Stimulated activated CD4-positive, alpha-beta T cell treated with anti-CD3 and anti-CD28 coated beads, Interleukin-15, amount 100 ng/mL, for 48 hours (primary cell): Measurements from ENCODE around the gene KCNJ9.
"Not testable (repeated sequence)": the region's sequence is repeated elsewhere in the genome, so short reads cannot be mapped to it uniquely, and the experiment has no call there.

Source experiments
- DNase-seq, 2 donors: peaks; one replicate each; pipeline ENCODE4 v3.0.0-alpha.2; 2020; ENCODE audit warnings: low read depth in 2 of 2

KCNJ9 gene

GRCh38 chr1:160125746-160126145, 44.4 kb downstream of the KCNJ9 start:
- no peak for DNase-seq

GRCh38 chr1:160126342-160126741, 45.0 kb downstream of the KCNJ9 start:
- DNase-seq = not testable (repeated sequence)

DNA sequence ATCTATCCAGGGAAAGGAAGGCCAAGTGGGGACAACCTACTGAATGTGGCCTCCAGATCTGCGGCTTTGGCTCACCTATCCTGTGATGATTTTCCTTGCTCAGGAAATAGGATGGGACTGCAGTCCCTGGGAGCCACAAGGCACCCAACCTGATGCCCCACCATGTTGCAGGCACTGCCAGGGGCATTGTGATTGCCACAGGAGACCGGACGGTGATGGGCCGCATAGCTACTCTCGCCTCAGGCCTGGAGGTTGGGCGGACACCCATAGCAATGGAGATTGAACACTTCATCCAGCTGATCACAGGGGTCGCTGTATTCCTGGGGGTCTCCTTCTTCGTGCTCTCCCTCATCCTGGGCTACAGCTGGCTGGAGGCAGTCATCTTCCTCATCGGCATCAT, 46.0 kb downstream of the KCNJ9 start:
- no peak for DNase-seq

- no peak for DNase-seq
Measured at GRCh38 chr1:160127865-160128523, 46.7 kb downstream of the KCNJ9 start.

DNA sequence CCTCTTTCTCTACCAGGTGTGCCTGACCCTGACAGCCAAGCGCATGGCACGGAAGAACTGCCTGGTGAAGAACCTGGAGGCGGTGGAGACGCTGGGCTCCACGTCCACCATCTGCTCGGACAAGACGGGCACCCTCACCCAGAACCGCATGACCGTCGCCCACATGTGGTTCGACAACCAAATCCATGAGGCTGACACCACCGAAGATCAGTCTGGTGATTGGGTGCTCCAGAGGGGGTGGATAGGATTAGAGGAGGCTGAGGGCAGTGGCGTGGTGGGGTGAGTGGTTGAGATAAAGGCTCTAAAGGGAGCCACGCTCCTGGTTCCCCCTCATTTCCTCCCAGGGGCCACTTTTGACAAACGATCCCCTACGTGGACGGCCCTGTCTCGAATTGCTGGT, 47.3 kb downstream of the KCNJ9 start:
- DNase-seq = no peak

GRCh38 chr1:160129046-160129445, 47.7 kb downstream of the KCNJ9 start:
- no peak for DNase-seq

- DNase-seq = no peak
Measured at GRCh38 chr1:160129558-160129957, 48.2 kb downstream of the KCNJ9 start.

DNA sequence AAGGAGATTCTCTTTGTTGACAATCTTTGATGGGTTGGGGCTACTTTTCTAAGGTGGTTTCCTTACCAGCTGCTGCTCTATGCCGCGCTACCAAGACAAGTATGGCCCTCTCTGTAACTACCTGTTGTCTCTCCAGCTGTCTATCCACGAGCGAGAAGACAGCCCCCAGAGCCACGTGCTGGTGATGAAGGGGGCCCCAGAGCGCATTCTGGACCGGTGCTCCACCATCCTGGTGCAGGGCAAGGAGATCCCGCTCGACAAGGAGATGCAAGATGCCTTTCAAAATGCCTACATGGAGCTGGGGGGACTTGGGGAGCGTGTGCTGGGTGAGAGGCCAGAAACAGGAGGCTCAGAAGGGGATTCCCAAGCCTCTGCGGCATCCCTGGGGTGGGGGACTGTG, 48.6 kb downstream of the KCNJ9 start:
- DNase-seq = no peak

DNA sequence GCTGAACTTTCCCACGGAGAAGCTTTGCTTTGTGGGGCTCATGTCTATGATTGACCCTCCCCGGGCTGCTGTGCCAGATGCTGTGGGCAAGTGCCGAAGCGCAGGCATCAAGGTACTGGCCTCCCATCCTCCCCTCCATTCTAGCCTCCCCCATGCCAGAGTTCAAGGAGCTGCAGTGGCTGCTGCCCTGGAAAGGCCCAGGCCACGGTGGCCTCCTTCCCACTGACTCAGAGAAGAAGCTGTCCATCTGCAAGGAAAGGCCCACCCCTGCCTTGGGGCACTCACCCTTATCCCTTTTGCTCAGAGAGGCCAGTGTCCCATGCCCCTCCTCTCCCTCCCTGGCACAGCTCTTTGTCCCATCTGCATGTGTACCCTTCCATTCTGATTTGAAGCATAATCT, 49.1 kb downstream of the KCNJ9 start:
- no peak for DNase-seq

- no peak for DNase-seq
Measured at GRCh38 chr1:160130939-160131338, 49.6 kb downstream of the KCNJ9 start.

GRCh38 chr1:160131803-160132565, 50.6 kb downstream of the KCNJ9 start:
- DNase-seq = no peak

DNA sequence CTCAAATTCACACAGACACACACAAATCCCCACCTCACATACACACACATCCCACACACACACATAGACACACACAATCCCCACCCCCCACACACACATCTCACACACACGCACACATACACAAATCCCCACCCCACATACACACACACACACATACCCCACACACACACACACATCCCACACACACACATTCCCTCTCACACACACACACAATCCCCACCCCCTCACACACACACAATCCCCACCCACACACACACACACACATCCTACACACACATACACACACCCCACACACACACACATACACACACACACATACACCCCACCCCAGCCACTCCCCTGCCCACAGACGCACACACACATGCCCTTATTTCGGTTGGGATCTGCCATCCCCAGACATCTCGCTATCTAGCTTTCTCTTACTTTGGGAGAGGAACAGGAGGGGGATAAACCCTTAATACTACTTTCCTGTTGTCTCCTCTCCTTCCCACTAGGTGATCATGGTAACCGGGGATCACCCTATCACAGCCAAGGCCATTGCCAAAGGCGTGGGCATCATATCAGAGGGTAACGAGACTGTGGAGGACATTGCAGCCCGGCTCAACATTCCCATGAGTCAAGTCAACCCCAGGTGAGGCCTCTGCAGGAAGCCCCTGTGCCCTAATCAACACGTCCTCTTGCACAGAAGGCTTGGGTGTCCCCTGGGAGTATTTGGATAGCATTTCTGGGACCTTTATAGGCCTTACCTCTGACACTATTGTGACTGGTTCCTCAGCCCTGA, 52.8 kb downstream of the KCNJ9 start:
- no peak for DNase-seq

GRCh38 chr1:160134791-160135572, 53.6 kb downstream of the KCNJ9 start:
- DNase-seq = no peak

GRCh38 chr1:160136121-160136925, 55.0 kb downstream of the KCNJ9 start:
- DNase-seq = no peak

DNA sequence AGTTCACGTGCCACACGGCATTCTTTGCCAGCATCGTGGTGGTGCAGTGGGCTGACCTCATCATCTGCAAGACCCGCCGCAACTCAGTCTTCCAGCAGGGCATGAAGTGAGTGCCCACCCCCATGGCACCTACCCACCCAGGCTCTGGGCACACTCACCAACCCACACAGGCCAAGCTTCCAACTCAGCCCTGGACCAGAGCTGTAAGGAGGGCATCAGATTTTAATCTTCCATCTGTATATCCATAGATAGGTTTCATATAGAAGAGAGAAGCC, 55.5 kb downstream of the KCNJ9 start:
- no peak for DNase-seq

GRCh38 chr1:160137216-160137862, 56.0 kb downstream of the KCNJ9 start:
- DNase-seq = no peak

- DNase-seq = no peak
Measured at GRCh38 chr1:160139840-160140239, 58.5 kb downstream of the KCNJ9 start.
